OCI-LY1 (cell line): ENCODE data around the gene CARD6.
"Not testable (repeated sequence)": the region's sequence is repeated elsewhere in the genome, so short reads cannot be mapped to it uniquely, and the experiment has no call there.

Experiments
- CTCF ChIP-seq: fragments of 200-600 bp; sonication (generic), shearing (Covaris generic); IDR thresholded peaks from 2 replicates; pipeline ENCODE4 v1.5.1; 2017; ENCODE audit warnings: mild to moderate bottlenecking, antibody characterized with exemption, low read length, moderate library complexity, mixed read lengths
- EZH2 ChIP-seq: fragments of 200-600 bp; sonication (generic), shearing (Covaris generic); IDR thresholded peaks from 2 replicates; pipeline ENCODE4 v1.8.0; 2017; ENCODE audit warnings: borderline replicate concordance, mixed run types, mild to moderate bottlenecking, antibody characterized with exemption, low read length, moderate library complexity, mixed read lengths

GRCh38 chr5:40883051-40883450 is 41.9 kb downstream of the CARD6 start:
- not testable (repeated sequence) for TF ChIP-seq CTCF, EZH2
